ENCODE results near the gene NHSL2. TPM values are rescaled to one million over a fixed set of nuclear protein-coding genes. Genes with fewer than 3 reads are reported as not detected.

The NHSL2 gene
- total RNA-seq, 2 donors from 2014 or later, result 6.9 to 11.2 TPM

DNA sequence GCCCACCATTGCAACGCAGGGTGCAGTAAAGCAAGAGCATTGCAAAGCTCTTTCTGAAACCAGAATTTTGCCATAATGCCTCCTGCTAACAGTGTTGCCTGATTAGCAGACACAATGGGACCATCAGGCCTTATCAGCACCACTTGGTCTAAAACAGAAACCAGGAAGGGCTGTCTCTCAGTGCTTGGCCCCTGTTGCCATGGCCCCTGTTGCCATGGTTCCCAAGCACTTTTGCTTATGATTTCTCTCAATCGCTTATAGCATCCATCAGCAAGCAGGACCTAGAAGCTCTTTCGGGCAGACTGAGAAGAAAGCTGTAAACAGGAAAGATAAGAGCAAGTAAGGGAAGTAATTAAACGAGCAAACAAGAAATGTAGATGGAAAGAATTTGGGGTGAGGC lies 184.2 kb downstream of the NHSL2 start:
- Histone ChIP-seq H3K27me3 (ENCODE audit: control insufficient read depth, insufficient read depth, low read length, poor library complexity, severe bottlenecking) (no peaks in the 10 kb centered on the region), H3K9me3 (ENCODE audit: control insufficient read depth, low read length) (no peaks in the 10 kb centered on the region), H3K4me3 (ENCODE audit: low read length) (no peak overlapping the region), H3K9ac (ENCODE audit: extremely low read depth, low read length, poor library complexity, severe bottlenecking) (no peak overlapping the region), H3K27ac (ENCODE audit: low read depth, low read length) (no peak overlapping the region), H3K4me1 (ENCODE audit: control insufficient read depth, insufficient read depth, low read length) (no peaks in the 10 kb centered on the region), H3K36me3 (ENCODE audit: control insufficient read depth, insufficient read depth, low read length) (no peaks in the 10 kb centered on the region)
- TF ChIP-seq, protein P1, sequence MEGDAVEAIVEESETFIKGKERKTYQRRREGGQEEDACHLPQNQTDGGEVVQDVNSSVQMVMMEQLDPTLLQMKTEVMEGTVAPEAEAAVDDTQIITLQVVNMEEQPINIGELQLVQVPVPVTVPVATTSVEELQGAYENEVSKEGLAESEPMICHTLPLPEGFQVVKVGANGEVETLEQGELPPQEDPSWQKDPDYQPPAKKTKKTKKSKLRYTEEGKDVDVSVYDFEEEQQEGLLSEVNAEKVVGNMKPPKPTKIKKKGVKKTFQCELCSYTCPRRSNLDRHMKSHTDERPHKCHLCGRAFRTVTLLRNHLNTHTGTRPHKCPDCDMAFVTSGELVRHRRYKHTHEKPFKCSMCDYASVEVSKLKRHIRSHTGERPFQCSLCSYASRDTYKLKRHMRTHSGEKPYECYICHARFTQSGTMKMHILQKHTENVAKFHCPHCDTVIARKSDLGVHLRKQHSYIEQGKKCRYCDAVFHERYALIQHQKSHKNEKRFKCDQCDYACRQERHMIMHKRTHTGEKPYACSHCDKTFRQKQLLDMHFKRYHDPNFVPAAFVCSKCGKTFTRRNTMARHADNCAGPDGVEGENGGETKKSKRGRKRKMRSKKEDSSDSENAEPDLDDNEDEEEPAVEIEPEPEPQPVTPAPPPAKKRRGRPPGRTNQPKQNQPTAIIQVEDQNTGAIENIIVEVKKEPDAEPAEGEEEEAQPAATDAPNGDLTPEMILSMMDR (conservative IDR thresholded peaks at IDR 0.05), result no peak
- H3K4me1 Mint-ChIP-seq, result peaks cover 7% of the 10 kb centered on the region
- 91 to 93% methylated on average over 2 to 4 of the region's 4 CpGs for WGBS, 2 experiments (ENCODE audit: insufficient coverage in 1 of 2, insufficient read length in 1 of 2)
- H3K27ac Mint-ChIP-seq, result no peak overlapping the region
- no peaks in the 10 kb centered on the region for H3K27me3 Mint-ChIP-seq (ENCODE audit: insufficient read depth)
- peaks cover 41% of the 10 kb centered on the region for H3K9me3 Mint-ChIP-seq
- no peaks in the 10 kb centered on the region for H3K36me3 Mint-ChIP-seq (ENCODE audit: low read depth)
- H3K4me3 Mint-ChIP-seq, result no peak overlapping the region
- peak; percentile 69 for DNase-seq

DNA sequence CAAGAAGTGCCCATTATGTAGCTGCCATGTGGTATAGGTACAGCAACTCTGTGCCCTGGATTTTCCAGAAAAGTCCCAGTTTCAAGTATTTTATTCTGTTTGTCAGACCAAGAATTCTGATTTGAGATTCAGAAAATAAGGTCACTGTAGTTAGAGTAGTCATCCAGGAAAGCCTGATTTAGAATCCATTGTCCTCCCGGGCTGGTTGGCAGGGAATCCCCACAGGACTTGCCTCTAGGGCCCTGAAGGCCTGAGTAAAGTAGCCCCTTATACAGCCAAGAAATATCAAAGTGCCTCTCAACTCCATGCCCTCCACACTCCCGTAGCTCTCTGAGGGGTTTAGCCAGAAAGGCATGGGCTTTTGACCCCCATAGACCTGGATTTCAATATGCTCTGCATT lies 184.7 kb downstream of the NHSL2 start:
- no peak overlapping the region for H3K27ac Mint-ChIP-seq
- H3K9me3 ChIP-seq (ENCODE audit: control insufficient read depth, low read length), result no peaks in the 10 kb centered on the region
- H3K27me3 ChIP-seq (ENCODE audit: control insufficient read depth, insufficient read depth, low read length, poor library complexity, severe bottlenecking), result no peaks in the 10 kb centered on the region
- H3K27me3 Mint-ChIP-seq (ENCODE audit: insufficient read depth), result no peaks in the 10 kb centered on the region
- H3K36me3 ChIP-seq (ENCODE audit: control insufficient read depth, insufficient read depth, low read length), result no peaks in the 10 kb centered on the region
- 40 to 69% methylated on average over 1 to 2 of the region's 2 CpGs for WGBS, 2 experiments (ENCODE audit: insufficient coverage in 1 of 2, insufficient read length in 1 of 2)
- H3K9ac ChIP-seq (ENCODE audit: extremely low read depth, low read length, poor library complexity, severe bottlenecking), result no peak overlapping the region
- peaks cover 43% of the 10 kb centered on the region for H3K9me3 Mint-ChIP-seq
- H3K4me3 ChIP-seq (ENCODE audit: low read length), result no peak overlapping the region
- H3K4me3 Mint-ChIP-seq, result no peak overlapping the region
- H3K4me1 ChIP-seq (ENCODE audit: control insufficient read depth, insufficient read depth, low read length), result no peaks in the 10 kb centered on the region
- TF ChIP-seq, protein P1 (conservative IDR thresholded peaks at IDR 0.05), result no peak
- no peak overlapping the region for H3K27ac ChIP-seq (ENCODE audit: low read depth, low read length)
- DNase-seq, result peak; percentile 27
- H3K4me1 Mint-ChIP-seq, result peaks cover 10% of the 10 kb centered on the region
- H3K36me3 Mint-ChIP-seq (ENCODE audit: low read depth), result no peaks in the 10 kb centered on the region

DNA sequence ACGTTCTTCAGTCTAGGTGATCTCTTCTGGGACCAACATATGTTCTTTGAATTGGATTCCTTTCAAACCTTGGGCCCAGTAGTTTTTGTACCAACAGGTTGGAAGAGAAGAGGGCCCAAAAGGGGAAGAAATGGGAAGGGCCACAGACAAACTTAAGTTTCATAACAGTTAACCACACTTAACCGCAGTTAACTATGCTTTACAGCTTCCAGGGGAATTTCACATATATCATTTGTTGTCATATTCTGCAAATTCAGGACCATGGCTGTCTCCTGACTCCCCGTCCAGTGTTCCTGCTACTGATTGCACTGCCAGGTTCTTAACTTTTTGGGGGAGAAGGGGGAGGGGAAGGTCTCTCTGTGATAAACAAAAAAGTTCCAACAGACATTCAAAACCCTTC lies 186.5 kb downstream of the NHSL2 start:
- Histone ChIP-seq H3K9ac (ENCODE audit: extremely low read depth, low read length, poor library complexity, severe bottlenecking) (no peak overlapping the region), H3K27ac (ENCODE audit: low read depth, low read length) (no peak overlapping the region), H3K4me3 (ENCODE audit: low read length) (no peak overlapping the region), H3K9me3 (ENCODE audit: control insufficient read depth, low read length) (no peaks in the 10 kb centered on the region), H3K36me3 (ENCODE audit: control insufficient read depth, insufficient read depth, low read length) (no peaks in the 10 kb centered on the region), H3K4me1 (ENCODE audit: control insufficient read depth, insufficient read depth, low read length) (no peaks in the 10 kb centered on the region), H3K27me3 (ENCODE audit: control insufficient read depth, insufficient read depth, low read length, poor library complexity, severe bottlenecking) (no peaks in the 10 kb centered on the region)
- Mint-ChIP-seq H3K36me3 (ENCODE audit: low read depth) (no peaks in the 10 kb centered on the region), H3K27ac (no peak overlapping the region), H3K9me3 (peaks cover 42% of the 10 kb centered on the region), H3K27me3 (ENCODE audit: insufficient read depth) (no peaks in the 10 kb centered on the region), H3K4me3 (no peak overlapping the region), H3K4me1 (peaks cover 26% of the 10 kb centered on the region)
- DNase-seq, result no peak
- WGBS, 2 experiments (ENCODE audit: insufficient coverage in 1 of 2, insufficient read length in 1 of 2), result 97% methylated on average over 2 of the region's 3 CpGs; no CpG with 5 or more reads in 1 of the 2 experiments
- TF ChIP-seq, protein P1 (conservative IDR thresholded peaks at IDR 0.05), result no peak

All from endodermal cell (in vitro differentiated cells).